SK-N-SH treated with all-trans-retinoic acid at 6 μM for 48 hours (cell line): ENCODE results near the gene IFT172.

ENCODE experiments used
- ARNTL ChIP-seq: fragments of 450-650 bp; formaldehyde crosslinking; IDR thresholded peaks from 2 replicates; pipeline ENCODE4 v1.5.0; 2020; ENCODE audit warnings: low read depth, mild to moderate bottlenecking, moderate library complexity, borderline replicate concordance
- CSDC2 ChIP-seq: fragments of 250-450 bp; sonication (Bioruptor Pico); IDR thresholded peaks from 2 replicates; pipeline ENCODE4 v1.5.0; 2020; ENCODE audit warnings: mild to moderate bottlenecking, moderate library complexity
- ESRRG ChIP-seq: fragments of 250-450 bp; sonication (Bioruptor Pico); IDR thresholded peaks from 2 replicates; pipeline ENCODE4 v1.6.1; 2021; ENCODE audit warnings: mild to moderate bottlenecking
- GLIS3 ChIP-seq: fragments of 250-450 bp; sonication (Bioruptor Pico); IDR thresholded peaks from 2 replicates; pipeline ENCODE4 v1.5.0; 2020; ENCODE audit warnings: mild to moderate bottlenecking, moderate library complexity
- RARB ChIP-seq: fragments of 250-450 bp; sonication (Bioruptor Pico); IDR thresholded peaks from 2 replicates; pipeline ENCODE4 v1.8.0; 2021; ENCODE audit warnings: mild to moderate bottlenecking, moderate library complexity
- ZC3H10 ChIP-seq: fragments of 250-450 bp; sonication (Bioruptor Pico); IDR thresholded peaks from 2 replicates; pipeline ENCODE4 v1.5.1; 2021; ENCODE audit warnings: mild to moderate bottlenecking, moderate library complexity
- ZFP30 ChIP-seq: fragments of 450-650 bp; formaldehyde crosslinking; IDR thresholded peaks from 2 replicates; pipeline ENCODE4 v1.5.0; 2022; ENCODE audit warnings: mild to moderate bottlenecking, moderate library complexity
- ZNF70 ChIP-seq: fragments of 450-650 bp; formaldehyde crosslinking; IDR thresholded peaks from 2 replicates; pipeline ENCODE4 v1.5.0; 2020; ENCODE audit warnings: mild to moderate bottlenecking, moderate library complexity
- TF ChIP-seq, protein P1 (sequence below): fragments of 250-450 bp; sonication (Bioruptor Pico); IDR thresholded peaks from 2 replicates; pipeline ENCODE4 v1.5.1; 2020; ENCODE audit warnings: low read depth, mild to moderate bottlenecking, moderate library complexity
- TF ChIP-seq, protein P2 (sequence below): fragments of 250-450 bp; sonication (Bioruptor Pico); IDR thresholded peaks from 2 replicates; pipeline ENCODE4 v1.5.0; 2020; ENCODE audit warnings: mild to moderate bottlenecking, moderate library complexity
- TF ChIP-seq, protein P3 (sequence below): fragments of 250-450 bp; sonication (Bioruptor Pico); IDR thresholded peaks from 2 replicates; pipeline ENCODE4 v1.8.0; 2020; ENCODE audit warnings: mild to moderate bottlenecking, moderate library complexity, borderline replicate concordance

DNA sequence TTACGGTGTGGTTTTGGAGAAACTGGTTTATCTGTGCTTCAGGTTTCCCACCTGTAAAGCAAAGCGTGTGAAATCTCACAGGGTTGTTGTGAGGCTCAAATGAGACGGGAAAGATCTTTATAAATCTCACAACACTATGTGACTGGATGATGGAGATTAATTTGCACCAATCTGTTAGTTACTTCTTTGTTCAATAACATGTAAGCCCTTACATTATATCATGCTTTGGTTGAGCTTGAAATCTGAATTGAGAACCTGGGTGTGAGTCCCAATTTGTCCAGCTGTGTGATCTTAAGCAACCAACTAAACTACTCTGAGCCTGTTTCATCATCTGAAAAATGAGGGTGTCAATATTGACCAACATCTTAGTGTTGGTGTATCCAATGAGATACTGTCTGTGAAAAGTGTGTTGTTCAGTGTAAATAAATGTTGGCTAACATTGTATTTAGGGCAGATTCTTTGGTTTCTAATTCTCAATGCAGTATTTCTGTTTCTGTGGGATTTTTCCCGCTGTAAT, 6.4 kb upstream of the IFT172 start:
- TF ChIP-seq ESRRG (CRISPR knock-in tag) = no peak
- TF ChIP-seq RARB (CRISPR knock-in tag) = no peak
- TF ChIP-seq, protein P1, sequence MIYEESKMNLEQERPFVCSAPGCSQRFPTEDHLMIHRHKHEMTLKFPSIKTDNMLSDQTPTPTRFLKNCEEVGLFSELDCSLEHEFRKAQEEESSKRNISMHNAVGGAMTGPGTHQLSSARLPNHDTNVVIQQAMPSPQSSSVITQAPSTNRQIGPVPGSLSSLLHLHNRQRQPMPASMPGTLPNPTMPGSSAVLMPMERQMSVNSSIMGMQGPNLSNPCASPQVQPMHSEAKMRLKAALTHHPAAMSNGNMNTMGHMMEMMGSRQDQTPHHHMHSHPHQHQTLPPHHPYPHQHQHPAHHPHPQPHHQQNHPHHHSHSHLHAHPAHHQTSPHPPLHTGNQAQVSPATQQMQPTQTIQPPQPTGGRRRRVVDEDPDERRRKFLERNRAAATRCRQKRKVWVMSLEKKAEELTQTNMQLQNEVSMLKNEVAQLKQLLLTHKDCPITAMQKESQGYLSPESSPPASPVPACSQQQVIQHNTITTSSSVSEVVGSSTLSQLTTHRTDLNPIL (CRISPR knock-in tag) = no peak
- TF ChIP-seq, protein P2, sequence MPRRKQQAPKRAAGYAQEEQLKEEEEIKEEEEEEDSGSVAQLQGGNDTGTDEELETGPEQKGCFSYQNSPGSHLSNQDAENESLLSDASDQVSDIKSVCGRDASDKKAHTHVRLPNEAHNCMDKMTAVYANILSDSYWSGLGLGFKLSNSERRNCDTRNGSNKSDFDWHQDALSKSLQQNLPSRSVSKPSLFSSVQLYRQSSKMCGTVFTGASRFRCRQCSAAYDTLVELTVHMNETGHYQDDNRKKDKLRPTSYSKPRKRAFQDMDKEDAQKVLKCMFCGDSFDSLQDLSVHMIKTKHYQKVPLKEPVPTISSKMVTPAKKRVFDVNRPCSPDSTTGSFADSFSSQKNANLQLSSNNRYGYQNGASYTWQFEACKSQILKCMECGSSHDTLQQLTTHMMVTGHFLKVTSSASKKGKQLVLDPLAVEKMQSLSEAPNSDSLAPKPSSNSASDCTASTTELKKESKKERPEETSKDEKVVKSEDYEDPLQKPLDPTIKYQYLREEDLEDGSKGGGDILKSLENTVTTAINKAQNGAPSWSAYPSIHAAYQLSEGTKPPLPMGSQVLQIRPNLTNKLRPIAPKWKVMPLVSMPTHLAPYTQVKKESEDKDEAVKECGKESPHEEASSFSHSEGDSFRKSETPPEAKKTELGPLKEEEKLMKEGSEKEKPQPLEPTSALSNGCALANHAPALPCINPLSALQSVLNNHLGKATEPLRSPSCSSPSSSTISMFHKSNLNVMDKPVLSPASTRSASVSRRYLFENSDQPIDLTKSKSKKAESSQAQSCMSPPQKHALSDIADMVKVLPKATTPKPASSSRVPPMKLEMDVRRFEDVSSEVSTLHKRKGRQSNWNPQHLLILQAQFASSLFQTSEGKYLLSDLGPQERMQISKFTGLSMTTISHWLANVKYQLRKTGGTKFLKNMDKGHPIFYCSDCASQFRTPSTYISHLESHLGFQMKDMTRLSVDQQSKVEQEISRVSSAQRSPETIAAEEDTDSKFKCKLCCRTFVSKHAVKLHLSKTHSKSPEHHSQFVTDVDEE (CRISPR knock-in tag) = no peak
- no peak for TF ChIP-seq ZC3H10 (CRISPR knock-in tag)
- TF ChIP-seq, protein P3, sequence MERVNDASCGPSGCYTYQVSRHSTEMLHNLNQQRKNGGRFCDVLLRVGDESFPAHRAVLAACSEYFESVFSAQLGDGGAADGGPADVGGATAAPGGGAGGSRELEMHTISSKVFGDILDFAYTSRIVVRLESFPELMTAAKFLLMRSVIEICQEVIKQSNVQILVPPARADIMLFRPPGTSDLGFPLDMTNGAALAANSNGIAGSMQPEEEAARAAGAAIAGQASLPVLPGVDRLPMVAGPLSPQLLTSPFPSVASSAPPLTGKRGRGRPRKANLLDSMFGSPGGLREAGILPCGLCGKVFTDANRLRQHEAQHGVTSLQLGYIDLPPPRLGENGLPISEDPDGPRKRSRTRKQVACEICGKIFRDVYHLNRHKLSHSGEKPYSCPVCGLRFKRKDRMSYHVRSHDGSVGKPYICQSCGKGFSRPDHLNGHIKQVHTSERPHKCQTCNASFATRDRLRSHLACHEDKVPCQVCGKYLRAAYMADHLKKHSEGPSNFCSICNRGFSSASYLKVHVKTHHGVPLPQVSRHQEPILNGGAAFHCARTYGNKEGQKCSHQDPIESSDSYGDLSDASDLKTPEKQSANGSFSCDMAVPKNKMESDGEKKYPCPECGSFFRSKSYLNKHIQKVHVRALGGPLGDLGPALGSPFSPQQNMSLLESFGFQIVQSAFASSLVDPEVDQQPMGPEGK = no peak
- no peak for TF ChIP-seq ARNTL (CRISPR knock-in tag)
- no peak for TF ChIP-seq CSDC2 (CRISPR knock-in tag)
- TF ChIP-seq GLIS3 (CRISPR knock-in tag) = no peak
- no peak for TF ChIP-seq ZNF70 (CRISPR knock-in tag)
- TF ChIP-seq ZFP30 (CRISPR knock-in tag) = no peak
